GM19324 (cell line): Measurements from ENCODE around the gene PNPLA7.
A peak's percentile ranks its signal among the peaks of the same experiment; 100 is the strongest.
"Not testable (repeated sequence)": the region's sequence is repeated elsewhere in the genome, so short reads cannot be mapped to it uniquely, and the experiment has no call there.

ENCODE experiments used
- ATAC-seq: cut with Tn5 transposase; IDR thresholded peaks from one replicate; pipeline ENCODE4 v1.9.1; 2021; ENCODE audit warnings: mild to moderate bottlenecking, moderate library complexity; ENCODE audit not compliant: unreplicated experiment, low FRiP score

PNPLA7 gene

DNA sequence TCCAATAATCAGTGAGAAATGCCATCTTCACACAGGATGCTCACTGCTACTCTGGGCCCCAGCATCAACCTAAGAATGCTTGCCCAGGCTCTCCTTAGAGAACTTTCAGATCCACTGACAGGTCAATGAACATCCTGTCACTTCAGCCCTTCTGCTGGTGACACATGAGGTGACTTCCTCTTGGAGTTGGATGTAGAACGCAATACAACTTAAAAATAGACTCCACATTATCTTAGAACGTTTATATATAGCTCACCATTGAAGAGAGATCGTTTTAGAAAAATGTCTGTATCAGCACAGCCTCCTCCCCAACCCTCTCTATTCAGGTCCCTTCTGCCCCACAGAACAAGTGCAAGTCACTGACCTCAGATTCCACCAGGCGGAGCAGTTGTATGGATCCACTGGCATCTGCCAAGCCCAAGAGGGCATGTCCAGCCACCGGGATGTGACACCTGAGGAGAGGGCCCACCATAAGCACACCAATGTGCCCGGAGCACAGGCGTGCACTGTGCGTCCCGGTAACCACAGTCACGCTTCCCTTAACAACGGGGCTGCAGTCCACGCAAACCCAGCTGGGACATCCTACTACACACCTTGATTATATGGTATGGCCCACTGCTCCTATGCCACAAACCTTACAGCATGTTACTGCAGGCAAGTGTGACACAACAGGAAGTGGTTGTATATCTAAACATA is 25.7 kb upstream of the PNPLA7 start:
- no peak for ATAC-seq

DNA sequence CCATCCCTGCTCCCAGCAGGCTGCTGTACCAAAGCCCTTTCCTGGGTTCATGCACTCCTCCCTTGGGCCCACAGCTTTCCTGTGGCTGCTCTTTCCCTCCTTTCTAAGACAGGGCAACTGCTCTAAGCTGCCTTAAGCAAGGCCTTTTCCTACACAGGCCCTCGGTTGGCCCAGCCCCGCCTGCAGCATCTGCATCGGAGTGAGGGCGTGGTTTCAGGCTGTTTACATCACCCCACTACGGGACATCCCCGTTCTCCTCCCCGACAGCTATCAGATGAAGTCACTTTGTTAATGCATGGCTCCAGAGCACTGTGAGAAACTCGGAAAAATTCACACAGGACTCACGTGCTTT is 25.1 kb upstream of the PNPLA7 start:
- ATAC-seq = no peak

DNA sequence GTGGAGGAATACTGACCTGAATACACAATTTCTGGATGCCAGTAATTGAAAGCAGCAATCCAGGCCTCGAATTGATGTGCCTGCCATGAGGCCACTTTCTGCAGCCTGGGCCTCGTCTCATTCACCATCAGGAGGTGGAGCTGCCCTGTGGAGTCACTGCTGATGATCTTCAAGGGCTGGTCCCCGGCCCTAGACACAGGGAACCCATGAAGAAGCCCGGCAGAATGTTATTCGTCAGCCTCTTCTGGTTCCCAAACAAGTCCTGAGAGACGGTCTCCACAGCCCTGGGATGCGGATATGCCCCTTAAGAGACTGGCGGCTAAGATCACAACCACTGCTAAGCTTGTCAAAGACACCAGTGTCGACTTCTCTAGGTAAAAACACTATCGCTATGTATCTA is 24.0 kb upstream of the PNPLA7 start:
- ATAC-seq = no peak

DNA sequence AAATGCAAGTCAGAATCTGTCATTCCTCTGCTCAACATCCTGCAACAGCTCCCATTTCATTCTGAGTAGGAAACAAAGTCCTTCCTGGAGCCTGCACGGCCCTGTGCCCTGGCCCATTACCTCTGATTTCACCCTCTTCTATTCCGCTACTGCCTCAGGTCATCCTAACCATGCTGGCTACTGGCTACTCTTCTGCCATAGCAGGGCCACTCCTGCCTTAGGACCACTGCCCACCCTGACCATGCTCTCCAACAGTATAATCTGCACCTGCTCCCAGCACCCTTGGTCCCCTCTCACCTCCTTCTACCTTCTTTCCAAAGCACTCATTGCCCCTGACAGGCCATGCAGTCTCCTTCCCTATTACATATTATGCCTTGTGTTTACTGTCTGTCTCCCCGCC is 20.4 kb upstream of the PNPLA7 start:
- ATAC-seq = no peak

DNA sequence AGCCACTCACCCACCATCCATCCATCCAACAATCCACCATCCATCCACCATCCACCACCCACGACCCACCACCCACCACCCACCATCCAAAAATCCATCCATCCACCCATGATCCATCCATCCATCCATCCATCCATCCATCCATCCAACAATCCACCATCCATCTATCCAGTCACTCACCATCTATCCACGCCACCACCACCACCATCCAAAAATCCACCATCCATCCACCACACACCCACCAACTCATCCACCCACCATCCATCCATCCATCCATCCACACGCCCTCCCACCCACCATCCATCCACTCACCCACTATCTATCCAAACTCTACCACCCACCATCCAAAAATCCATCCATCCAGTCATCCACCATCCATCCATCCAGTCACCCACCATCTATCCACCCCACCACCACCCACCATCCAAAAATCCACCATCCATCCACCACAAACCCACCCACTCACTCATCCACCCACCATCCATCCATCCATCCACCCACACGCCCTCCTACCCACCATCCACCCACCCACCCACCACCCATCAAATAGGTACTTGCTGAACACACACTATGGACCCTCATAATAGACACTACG is 19.5 kb upstream of the PNPLA7 start:
- no peak for ATAC-seq

DNA sequence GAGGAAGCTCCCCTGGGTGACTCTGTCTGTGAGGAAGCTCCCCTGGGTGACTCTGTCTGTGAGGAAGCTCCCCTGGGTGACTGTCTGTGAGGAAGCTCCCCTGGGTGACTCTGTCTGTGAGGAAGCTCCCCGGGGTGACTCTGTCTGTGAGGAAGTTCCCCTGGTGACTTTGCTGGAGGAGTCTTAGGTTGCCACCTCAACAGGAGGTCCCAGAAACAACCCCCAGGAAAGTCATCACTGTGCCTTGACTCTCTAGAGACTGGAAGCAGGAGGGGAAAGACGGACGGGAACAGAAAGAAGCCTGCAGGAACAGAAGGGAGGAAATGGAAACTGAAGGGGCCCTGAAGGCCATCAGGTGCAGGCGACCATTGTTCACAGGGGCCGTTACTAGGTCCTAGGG is 18.2 kb upstream of the PNPLA7 start:
- not testable (repeated sequence) for ATAC-seq

DNA sequence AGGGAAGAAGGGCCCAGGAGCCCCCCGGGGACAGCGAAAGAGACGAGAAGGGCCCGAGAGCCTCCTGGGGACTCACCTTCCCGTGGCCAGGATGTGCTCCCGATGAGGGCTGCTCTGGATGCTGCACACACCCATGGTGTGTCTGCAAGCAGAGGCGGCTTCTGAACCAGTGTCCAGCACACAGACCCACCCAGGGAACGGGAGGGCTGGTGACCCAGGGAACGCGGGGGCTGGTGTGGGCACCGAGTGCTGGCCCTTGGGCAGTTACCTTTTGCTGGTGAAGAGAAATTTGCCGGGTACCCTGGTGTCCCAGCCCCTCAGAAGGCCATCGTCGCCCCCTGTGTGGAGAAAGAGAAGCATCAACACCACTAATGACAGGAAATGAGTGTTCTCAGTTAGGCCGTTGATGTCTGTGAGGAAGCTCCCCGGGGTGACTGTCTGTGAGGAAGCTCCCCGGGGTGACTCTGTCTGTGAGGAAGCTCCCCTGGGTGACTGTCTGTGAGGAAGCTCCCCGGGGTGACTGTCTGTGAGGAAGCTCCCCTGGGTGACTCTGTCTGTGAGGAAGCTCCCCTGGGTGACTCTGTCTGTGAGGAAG is 14.7 kb upstream of the PNPLA7 start:
- no peak for ATAC-seq

DNA sequence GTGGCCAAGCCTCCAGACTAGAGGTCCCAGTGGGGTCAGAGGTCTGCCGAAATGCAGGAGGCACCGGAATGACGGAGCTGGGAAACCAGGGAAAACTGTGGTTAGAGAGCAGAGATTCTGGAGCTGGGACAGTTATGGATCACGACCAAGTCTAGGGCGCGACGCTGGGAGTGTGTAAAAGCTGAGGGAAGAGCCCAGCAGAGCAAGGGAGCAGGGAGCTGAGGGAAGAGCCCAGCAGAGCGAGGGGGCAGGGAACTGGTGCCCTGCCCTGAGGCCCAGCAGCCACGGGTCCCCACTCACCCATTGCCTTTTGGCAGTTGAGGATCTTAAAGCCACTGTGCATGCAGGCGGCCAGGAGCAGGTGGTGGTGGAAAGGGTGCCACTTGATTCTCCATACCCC is 13.9 kb upstream of the PNPLA7 start:
- ATAC-seq = no peak

DNA sequence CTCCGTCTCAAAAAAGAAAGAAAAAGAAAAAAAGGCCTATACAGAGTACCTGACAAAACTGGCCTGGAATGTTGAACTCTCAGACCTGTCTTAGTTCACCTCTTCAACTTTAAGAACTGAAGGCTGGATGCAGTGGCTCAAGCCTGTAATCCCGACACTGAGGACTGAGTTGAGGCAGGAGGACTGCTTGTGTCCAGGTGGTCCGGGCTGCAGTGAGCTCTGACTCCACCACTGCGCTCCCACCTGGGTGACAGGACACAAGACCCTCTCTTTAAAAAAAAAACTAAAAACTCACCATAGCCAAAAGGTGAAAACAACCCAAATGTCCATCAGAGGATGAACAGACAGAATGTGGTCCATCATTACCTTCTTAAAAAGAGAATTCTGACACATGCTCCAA is 7.9 kb upstream of the PNPLA7 start:
- ATAC-seq = no peak

DNA sequence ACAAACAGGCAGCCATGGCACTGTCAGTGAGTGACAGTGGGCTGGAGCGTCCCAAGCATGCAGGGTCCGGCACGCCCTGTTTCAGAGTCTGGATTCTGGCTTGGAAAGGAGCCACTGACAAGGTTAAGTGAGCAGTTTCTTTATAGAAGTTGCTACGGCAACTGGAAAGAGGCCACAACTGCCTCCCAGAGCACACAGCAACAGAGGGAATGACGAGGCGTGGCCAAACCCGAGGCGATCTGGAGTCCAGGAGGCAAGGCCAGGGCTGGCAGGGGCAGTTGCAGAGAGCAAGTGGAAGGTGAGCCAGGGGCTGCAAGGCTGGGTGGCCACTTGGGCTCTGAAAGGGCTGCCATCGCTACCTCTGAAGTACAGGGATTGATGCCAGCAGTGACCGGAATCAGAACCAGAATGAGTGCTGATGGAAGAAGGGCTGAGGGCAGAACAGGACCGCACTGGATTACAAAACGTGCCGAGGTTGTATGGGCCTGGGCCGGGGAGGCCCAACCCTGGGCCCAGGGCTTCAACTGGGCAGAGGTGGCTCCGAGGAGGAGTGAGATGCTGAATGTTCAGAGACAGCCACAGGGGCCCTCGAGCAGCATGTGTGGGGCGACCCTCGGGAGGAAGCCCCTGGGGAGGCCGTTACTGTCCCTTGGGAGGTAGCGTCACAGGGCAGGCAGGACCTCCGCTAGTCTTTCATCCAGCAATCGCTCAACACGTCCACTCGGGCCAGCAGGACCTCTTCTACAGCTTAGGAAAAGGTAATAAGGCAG is 6.1 kb upstream of the PNPLA7 start:
- no peak for ATAC-seq

DNA sequence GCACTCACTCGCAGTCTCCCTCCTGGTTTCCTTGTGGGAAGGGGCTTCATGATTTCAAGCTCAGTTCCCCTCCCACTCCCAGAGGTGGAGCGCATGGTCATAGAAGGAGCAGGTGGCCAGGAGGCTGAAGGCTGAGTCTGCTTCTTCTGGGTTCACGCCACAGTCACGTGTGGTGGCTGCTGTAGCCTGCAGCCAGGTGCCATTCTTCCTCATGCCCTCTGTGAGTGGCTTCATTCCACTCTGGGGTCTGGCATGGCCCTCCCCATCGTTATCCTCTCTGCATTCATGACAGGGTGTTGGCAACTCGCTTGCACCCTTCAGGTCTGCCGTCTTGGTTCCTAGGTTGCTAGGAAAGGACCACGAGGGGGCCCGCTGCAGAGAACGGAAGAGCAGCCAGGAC is 5.0 kb upstream of the PNPLA7 start:
- no peak for ATAC-seq

DNA sequence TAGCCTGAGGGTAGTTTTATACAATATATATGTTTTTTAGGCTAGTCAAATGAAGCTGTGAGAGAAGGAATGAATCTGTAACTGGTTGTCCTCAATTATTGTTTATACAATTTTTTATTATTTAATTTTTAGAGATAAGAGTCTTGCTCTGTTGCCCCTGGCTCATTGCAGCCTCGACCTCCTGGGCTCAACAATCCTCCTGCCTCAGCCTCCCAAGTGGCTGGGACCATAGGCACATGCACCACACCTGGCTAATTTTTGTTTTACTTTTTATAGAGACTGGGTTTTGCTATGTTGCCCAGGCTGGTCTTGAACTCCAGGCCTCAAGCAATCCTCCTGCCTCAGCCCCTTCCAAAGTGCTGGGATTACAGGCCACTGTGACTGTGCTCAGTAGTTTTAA is 4.1 kb upstream of the PNPLA7 start:
- no peak for ATAC-seq

DNA sequence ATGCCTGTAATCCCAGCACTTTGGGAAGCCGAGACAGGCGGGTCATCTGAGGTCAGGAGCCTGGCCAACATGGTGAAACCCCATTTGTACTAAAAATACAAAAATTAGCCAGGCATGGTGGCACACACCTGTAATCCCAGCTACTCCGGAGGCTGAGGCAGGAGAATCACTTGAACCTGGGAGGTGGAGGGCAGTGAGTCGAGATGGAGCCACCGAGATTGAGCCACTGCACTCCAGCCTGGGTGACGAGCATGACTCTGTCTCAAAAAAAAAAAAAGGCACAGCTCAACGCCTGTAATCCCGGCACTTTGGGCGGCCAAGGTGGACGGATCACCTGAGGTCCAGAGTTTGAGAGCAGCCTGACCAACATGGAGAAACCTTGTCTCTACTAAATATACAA is 3.5 kb upstream of the PNPLA7 start:
- not testable (repeated sequence) for ATAC-seq

DNA sequence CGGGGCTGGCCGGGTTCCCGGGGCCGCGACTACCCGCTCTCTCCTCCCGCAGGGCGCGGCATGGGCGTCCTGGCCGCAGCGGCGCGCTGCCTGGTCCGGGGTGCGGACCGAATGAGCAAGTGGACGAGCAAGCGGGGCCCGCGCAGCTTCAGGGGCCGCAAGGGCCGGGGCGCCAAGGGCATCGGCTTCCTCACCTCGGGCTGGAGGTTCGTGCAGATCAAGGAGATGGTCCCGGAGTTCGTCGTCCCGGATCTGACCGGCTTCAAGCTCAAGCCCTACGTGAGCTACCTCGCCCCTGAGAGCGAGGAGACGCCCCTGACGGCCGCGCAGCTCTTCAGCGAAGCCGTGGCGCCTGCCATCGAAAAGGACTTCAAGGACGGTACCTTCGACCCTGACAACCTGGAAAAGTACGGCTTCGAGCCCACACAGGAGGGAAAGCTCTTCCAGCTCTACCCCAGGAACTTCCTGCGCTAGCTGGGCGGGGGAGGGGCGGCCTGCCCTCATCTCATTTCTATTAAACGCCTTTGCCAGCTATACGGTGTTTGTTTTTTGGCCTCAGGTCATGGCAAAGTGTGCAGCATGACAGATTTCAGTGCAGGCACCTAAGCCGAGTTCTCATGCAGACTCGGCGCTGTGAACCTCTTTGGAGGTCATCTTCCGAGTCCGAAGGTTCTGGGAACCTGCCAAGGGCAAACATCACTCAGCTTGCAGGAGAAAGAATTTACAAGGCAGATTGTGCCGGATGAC is 2.0 kb upstream of the PNPLA7 start:
- peak; percentile 22 for ATAC-seq

DNA sequence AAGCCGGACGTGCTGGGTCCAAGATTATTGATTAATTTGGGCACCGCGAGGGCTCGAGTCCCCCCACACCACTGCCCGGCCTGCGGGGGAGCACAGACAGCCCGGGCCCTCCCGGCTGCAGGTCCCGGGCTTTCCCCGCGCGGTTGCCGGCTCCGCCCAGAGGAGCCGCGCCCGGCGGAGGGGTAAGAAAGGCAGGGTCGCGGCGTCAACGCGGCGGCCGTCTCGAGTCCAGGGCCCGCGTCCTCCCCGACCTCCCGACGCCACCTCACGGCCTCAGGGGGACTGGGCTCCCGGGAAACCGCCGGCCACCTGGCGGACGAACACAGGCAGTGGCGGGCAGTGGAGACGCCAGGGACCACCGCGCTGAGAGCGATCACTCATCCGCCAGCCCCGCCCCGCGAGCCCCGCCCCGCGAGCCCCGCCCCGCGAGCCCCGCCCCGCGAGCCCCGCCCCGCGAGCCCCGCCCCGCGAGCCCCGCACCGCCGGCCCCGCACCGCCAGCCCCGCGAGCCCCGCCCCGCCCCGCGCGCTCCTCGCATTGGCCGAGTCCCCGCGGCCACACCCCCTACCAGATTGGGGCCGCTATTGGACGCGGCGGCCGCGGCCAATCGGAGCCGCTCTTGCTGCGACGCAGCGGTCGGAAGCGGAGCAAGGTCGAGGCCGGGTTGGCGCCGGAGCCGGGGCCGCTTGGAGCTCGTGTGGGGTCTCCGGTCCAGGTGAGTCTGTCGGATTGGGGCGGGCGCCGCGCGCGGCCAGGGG is 1.2 kb upstream of the PNPLA7 start, which contains the start of gene MRPL41:
TSS of gene MRPL41 (plus strand) at position 616 of the 758 bp plus-strand sequence. CDS start 203 bp downstream, outside the sequence.
- ATAC-seq = peak; percentile 85

DNA sequence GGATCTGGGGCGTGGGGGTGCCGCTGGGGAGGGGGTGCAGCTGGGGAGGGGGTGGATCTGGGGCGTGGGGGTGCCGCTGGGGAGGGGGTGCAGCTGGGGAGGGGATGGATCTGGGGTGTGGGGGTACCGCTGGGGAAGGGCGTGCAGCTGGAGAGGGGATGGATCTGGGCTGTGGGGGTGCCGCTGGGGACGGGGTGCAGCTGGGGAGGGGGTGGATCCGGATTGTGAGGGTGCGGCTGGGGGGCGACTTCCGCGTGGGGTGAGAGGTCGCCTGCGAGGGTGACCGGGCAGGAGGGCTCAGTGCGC is 709 bp upstream of the PNPLA7 start:
- ATAC-seq = not testable (repeated sequence)

DNA sequence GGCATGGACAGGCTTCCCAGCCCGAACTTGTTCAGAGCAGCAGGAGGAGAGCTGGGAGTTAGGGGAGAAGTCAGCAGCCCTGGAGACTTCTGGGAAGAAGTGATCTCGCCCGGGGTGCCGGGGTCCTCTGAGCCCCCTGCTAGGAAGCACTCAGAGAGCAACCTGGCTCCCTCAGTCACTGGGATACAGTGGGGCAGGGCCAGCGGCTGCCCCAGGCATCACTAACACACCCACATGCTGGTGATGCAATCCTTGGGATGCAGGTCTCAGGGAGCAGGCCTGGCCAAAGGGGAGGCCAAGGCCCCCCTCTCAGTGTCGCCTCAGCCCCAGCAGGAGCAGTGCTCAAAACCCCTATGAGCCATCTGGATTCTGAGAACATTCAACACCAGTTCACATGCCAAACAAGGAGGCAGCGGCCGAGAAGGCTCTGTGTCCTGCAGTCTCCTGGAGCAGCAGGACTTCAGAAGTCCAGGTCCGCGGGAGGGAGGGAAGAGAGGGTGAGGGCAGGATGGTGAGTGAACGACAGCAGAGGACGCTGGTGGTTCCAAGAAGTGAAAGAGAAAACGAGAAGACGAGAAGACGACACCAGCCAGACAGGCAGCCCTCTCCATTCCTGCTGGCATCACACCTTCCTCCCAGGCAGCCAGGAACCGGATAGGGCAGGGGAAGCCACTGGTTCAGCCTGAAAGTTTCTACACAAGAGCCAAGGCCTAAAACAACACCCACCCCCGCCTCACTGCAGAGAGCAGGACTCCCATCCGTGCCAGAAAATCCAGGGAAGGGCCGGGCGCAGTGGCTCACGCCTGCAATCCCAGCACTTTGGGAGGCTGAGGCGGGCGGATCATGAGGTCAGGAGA is 2.3 kb downstream of the PNPLA7 start:
- ATAC-seq = no peak

DNA sequence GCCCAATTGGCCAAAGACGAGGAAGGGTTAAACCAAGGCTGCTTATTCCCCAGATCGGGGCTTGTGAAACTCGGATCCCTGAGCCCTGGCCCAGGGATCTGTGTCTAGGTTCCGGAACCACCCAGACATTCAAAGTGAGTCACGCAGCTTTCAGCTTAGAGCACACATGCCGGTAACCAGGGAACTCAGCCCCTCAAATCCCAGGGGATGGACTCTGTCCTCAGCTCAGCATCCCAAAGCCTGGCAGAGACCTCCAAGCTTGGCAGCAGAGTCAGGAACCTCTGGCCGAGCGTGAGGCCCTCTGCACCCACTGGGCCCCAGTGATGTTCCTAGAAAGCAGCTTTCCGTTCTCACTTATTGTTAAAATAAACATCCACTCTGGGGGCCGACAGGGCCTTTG is 5.1 kb downstream of the PNPLA7 start:
- no peak for ATAC-seq

DNA sequence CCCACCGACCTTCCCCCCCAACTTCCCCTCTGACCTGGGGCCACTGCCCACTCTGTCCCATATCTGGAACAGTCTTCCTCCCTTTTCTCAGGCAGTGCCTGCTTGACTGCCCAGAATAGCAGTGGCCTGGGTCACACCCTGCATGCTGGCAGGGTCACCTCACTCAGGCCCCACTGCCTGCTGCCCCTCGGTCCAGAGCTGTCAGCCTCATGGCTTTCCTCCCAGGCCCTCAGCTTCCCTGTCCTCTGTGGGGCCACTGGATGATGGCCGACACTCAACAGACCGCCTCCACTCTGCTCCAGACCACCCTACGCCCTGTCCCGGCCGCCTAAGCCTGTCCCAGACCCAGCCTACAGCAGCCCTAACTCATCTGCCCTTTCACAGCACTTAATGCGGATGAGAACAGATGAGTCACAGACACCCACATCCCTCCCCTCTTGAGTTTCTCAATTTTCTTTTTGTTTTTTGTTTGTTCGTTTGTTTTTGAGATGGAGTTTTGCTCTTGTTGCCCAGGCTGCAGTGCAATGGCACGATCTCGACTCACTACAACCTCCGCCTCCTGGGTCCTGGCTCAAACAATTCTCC is 5.9 kb downstream of the PNPLA7 start:
- no peak for ATAC-seq
